IMR-90 (cell line): ENCODE results near the gene TTC7B. TPM values are rescaled to one million over a fixed set of nuclear protein-coding genes. Genes with fewer than 3 reads are reported as not detected.

Experiments used
- ATAC-seq: fragments of 200-7000 bp; cut with Tn5 transposase; 2 replicates; pipeline ENCODE4 v1.9.1; 2020; ENCODE audit warnings: low read depth, mild to moderate bottlenecking, moderate library complexity
- BruUV-seq: library from RNA; stranded (reverse); fragments of 400-500 nt; replicated peaks from 2 replicates; lab custom pipeline; 2021; lab: Mats Ljungman, UMichigan
- CTCF ChIA-PET: fragments of 300-600 bp; formaldehyde crosslinking; extraction: SDS; loops from one replicate; lab custom pipeline; 2021; ENCODE audit warnings: antibody characterized with exemption; lab: Yijun Ruan, JAX
- POLR2A ChIA-PET: fragments of 300-600 bp; sonication (Branson Sonifier 250); formaldehyde crosslinking; loops from one replicate; lab custom pipeline; 2022; ENCODE audit warnings: antibody characterized with exemption; ENCODE audit not compliant: unreplicated experiment; lab: Charles Lee
- DNase-seq: peaks from one replicate; pipeline ENCODE4 v3.0.0; 2013
- H2AFZ ChIP-seq: replicated peaks from 2 replicates; pipeline ENCODE3; 2013; ENCODE audit warnings: low read length, mild to moderate bottlenecking; ENCODE audit not compliant: poor library complexity
- H2AK5ac ChIP-seq: 2 replicates; pipeline ENCODE4 v1.6.1; 2013; ENCODE audit warnings: low read depth, low read length, inconsistent platforms
- H2AK9ac ChIP-seq: replicated peaks from 2 replicates; pipeline ENCODE3; 2013; ENCODE audit warnings: mild to moderate bottlenecking, low read depth, low read length, moderate library complexity; ENCODE audit not compliant: poor library complexity
- H2BK120ac ChIP-seq: 2 replicates; pipeline ENCODE4 v1.6.1; 2013; ENCODE audit warnings: low read depth, low read length, inconsistent platforms
- H2BK15ac ChIP-seq: 3 replicates; pipeline ENCODE4 v1.6.1; 2013; ENCODE audit warnings: low read depth, low read length, inconsistent platforms
- H2BK20ac ChIP-seq: 2 replicates; pipeline ENCODE4 v1.6.1; 2013; ENCODE audit warnings: low read depth, mild to moderate bottlenecking, inconsistent platforms, low read length, moderate library complexity
- H2BK5ac ChIP-seq: 2 replicates; pipeline ENCODE4 v1.6.1; 2013; ENCODE audit warnings: mild to moderate bottlenecking, low read depth, low read length, inconsistent platforms; ENCODE audit not compliant: poor library complexity, severe bottlenecking
- H3K14ac ChIP-seq: replicated peaks from 2 replicates; pipeline ENCODE4 v1.6.1; 2013; ENCODE audit warnings: low read depth, low read length, inconsistent platforms
- H3K18ac ChIP-seq: 2 replicates; pipeline ENCODE4 v1.6.1; 2013; ENCODE audit warnings: low read depth, low read length, control low read depth
- H3K23ac ChIP-seq: 2 replicates; pipeline ENCODE4 v1.6.1; 2013; ENCODE audit warnings: low read depth, low read length, inconsistent platforms
- H3K27ac ChIP-seq: 2 replicates; pipeline ENCODE4 v1.5.1; 2013; ENCODE audit warnings: mild to moderate bottlenecking, control low read depth, low read length; ENCODE audit not compliant: insufficient read depth
- H3K27me3 ChIP-seq: 2 replicates; pipeline ENCODE4 v1.6.1; 2013; ENCODE audit warnings: low read length; ENCODE audit not compliant: control insufficient read depth, insufficient read depth
- H3K36me3 ChIP-seq: 2 replicates; pipeline ENCODE4 v1.6.1; 2013; ENCODE audit warnings: low read length, mixed read lengths; ENCODE audit not compliant: control insufficient read depth, insufficient read depth
- H3K4ac ChIP-seq: 2 replicates; pipeline ENCODE4 v1.6.1; 2013; ENCODE audit warnings: low read depth, low read length, inconsistent platforms
- H3K4me1 ChIP-seq: 2 replicates; pipeline ENCODE4 v1.6.1; 2013; ENCODE audit warnings: low read length, mixed read lengths; ENCODE audit not compliant: control insufficient read depth, insufficient read depth
- H3K4me2 ChIP-seq: 2 replicates; pipeline ENCODE4 v1.6.1; 2013; ENCODE audit warnings: low read depth, mild to moderate bottlenecking, control low read depth, low read length, moderate library complexity
- H3K4me3 ChIP-seq: 2 replicates; pipeline ENCODE4 v1.5.1; 2013; ENCODE audit warnings: low read depth, mild to moderate bottlenecking, control low read depth, low read length, moderate library complexity; ENCODE audit not compliant: insufficient read depth
- H3K56ac ChIP-seq: 2 replicates; pipeline ENCODE4 v1.6.1; 2013; ENCODE audit warnings: low read length, inconsistent platforms; ENCODE audit not compliant: insufficient read depth; ENCODE audit errors: extremely low read depth
- H3K79me1 ChIP-seq, 2 experiments: 2 replicates each; pipeline ENCODE4 v1.6.1; 2013; ENCODE audit warnings: low read length in 2 of 2, inconsistent platforms in 1 of 2, low read depth in 1 of 2
- H3K9ac ChIP-seq: 2 replicates; pipeline ENCODE4 v1.6.1; 2013; ENCODE audit warnings: low read depth, low read length, control low read depth
- H3K9me1 ChIP-seq: 2 replicates; pipeline ENCODE4 v1.6.1; 2013; ENCODE audit warnings: low read length, inconsistent platforms; ENCODE audit not compliant: insufficient read depth
- H3K9me3 ChIP-seq: 2 replicates; pipeline ENCODE4 v1.6.1; 2013; ENCODE audit warnings: low read length; ENCODE audit not compliant: control insufficient read depth, insufficient read depth
- H4K20me1 ChIP-seq: 2 replicates; pipeline ENCODE4 v1.6.1; 2013; ENCODE audit warnings: low read length, inconsistent platforms; ENCODE audit not compliant: insufficient read depth
- H4K5ac ChIP-seq: 2 replicates; pipeline ENCODE4 v1.6.1; 2013; ENCODE audit warnings: mild to moderate bottlenecking, low read depth, low read length, control low read depth
- H4K8ac ChIP-seq, 2 experiments: 2 replicates each; pipeline ENCODE4 v1.6.1; 2013; ENCODE audit warnings: low read depth in 2 of 2, low read length in 2 of 2, control low read depth in 1 of 2, inconsistent platforms in 1 of 2
- H4K91ac ChIP-seq: 2 replicates; pipeline ENCODE4 v1.6.1; 2013; ENCODE audit warnings: low read depth, low read length, inconsistent platforms; ENCODE audit not compliant: insufficient read depth
- MAFK ChIP-seq: IDR thresholded peaks from 2 replicates; pipeline ENCODE4 v1.6.1; 2012; ENCODE audit warnings: low read depth, low read length, improper control_type of control experiment
- MXI1 ChIP-seq: IDR thresholded peaks from 2 replicates; pipeline ENCODE4 v1.6.1; 2012; ENCODE audit warnings: low read depth, mild to moderate bottlenecking, low read length, moderate library complexity, borderline replicate concordance
- POLR2A ChIP-seq: IDR thresholded peaks from 2 replicates; pipeline ENCODE4 v1.6.1; 2012; ENCODE audit warnings: mild to moderate bottlenecking, low read depth, low read length
- RAD21 ChIP-seq: IDR thresholded peaks from 2 replicates; pipeline ENCODE4 v1.6.1; 2012; ENCODE audit warnings: low read length, improper control_type of control experiment
- RFX5 ChIP-seq: IDR thresholded peaks from 2 replicates; pipeline ENCODE4 v1.8.0; 2012; ENCODE audit warnings: low read depth, mild to moderate bottlenecking, low read length, moderate library complexity
- WGBS, 2 experiments: methylation state at CpG; one replicate each; pipeline versions ENCODE4 v1.1.5 to v1.1.7; 2013; ENCODE audit warnings: missing lambda C conversion rate in 2 of 2; ENCODE audit not compliant: insufficient read length in 1 of 2; ENCODE audit errors: extremely low coverage in 2 of 2; 5-methylcytosine and 5-hydroxymethylcytosine counted together
- dilution Hi-C: fragments of 300-500 bp; cut with HindIII; formaldehyde crosslinking; loops from one replicate; pipeline ENCODE4 v1.14.3; 2018; ENCODE audit warnings: low sequenced_read_pairs; ENCODE audit not compliant: unreplicated experiment
- in situ Hi-C: fragments of 300-500 bp; cut with MboI; formaldehyde crosslinking; loops from 3 replicates; pipeline ENCODE4 v1.14.3; 2019; ENCODE audit warnings: low sequenced_read_pairs, inconsistent platforms, mixed read lengths
- intact Hi-C: fragments of 100-400 bp; cut with micrococcal nuclease; formaldehyde crosslinking; loops from 2 replicates; pipeline ENCODE4 v1.10.0; 2022
- polyA plus RNA-seq, 3 experiments: library from polyadenylated mRNA; depleted of rRNA; stranded (reverse); fragments of >200 nt; gene quantifications; 2 replicates each; pipeline ENCODE4 v1.2.3, GENCODE V29; 2012; ENCODE audit warnings: low replicate concordance in 1 of 3
- total RNA-seq: library from RNA; depleted of rRNA; stranded (reverse); fragments of >200 nt; gene quantifications from 2 replicates; pipeline ENCODE4 v1.2.3, GENCODE V29; 2012
- TF ChIP-seq, protein P1 (sequence below): fragments of 150-350 bp; IDR thresholded peaks from 2 replicates; pipeline ENCODE4 v1.6.1; 2017; ENCODE audit warnings: mild to moderate bottlenecking, antibody characterized with exemption, low read length, low read depth

TTC7B gene
- total and polyA plus RNA-seq, 2 of the 4 experiments (the other 2 are of a cell fraction), result 18.1 to 35.3 TPM

DNA sequence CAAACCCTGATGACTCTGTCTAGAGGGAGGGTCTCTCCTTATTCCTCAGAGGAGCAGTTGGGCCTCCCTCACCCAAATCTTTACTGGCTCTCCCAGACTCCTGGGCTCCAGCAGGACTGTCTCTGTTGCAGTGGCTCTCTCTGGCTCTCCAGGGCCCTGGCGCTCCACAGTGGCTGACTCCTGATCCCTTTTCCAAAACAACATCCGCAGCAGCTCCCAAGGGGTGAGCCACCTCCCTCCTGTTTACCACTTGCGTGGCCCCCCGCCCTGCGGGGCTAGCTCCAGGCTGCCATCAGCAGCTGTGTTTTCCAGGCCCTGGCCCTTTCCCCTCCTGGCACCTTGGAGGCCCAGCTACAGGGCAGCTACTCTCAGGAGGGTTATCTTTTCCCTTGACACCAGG is 295.9 kb downstream of the TTC7B start (continued):
- TF ChIP-seq, protein P1, sequence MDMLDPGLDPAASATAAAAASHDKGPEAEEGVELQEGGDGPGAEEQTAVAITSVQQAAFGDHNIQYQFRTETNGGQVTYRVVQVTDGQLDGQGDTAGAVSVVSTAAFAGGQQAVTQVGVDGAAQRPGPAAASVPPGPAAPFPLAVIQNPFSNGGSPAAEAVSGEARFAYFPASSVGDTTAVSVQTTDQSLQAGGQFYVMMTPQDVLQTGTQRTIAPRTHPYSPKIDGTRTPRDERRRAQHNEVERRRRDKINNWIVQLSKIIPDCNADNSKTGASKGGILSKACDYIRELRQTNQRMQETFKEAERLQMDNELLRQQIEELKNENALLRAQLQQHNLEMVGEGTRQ, result no peak
- TF ChIP-seq MAFK (no peak), MXI1 (no peak), RAD21 (no peak), POLR2A (no peak)

DNA sequence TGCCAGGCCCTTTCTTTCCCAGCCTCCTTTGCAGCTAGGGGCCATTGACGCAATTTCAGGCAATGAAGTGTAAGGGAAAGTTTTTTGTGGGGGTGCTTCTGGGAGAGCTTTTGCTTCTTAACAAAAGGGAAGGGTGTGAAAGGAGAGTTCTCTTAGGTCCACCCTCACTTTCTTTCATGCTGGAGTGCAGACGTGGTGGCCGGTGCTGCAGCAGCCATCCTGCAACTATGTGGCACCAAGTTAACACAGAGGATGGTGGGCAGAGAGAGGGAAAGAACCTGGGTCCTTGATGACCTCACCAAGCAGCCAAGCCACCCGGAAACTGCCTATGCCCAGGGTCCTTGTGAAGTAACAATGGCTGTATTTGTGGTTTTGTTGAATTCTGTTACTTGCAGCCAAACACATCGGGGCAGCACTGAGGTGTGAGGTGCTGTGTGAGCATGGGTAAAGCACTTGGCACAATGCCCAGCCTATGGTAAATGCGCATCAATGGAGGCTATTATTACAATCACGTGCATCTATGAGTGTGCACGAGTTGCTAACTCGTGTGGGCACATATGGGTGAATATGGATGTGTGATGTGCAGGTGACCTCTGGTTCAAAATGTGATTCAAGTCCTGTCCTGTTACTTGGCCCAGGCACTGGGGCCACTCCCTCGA is 296.8 kb downstream of the TTC7B start:
- Histone ChIP-seq H3K36me3 (no peaks in the 10 kb centered on the region), H3K79me1 (no peaks in the 10 kb centered on the region), H4K91ac (no peak overlapping the region), H3K9me3 (no peaks in the 10 kb centered on the region; the same call in 1 of the 2 replicates), H2AK9ac (no peak overlapping the region), H2BK5ac (no peak overlapping the region), H4K20me1 (no peaks in the 10 kb centered on the region; the same call in 1 of the 2 replicates), H3K4me3 (no peak overlapping the region), H2AK5ac (no peak overlapping the region), H2BK15ac (no peak overlapping the region), H3K4ac (no peak overlapping the region), H2BK20ac (no peak overlapping the region), H3K9me1 (peaks cover 5% of the 10 kb centered on the region), H3K18ac (no peak overlapping the region), H3K9ac (no peak overlapping the region), H3K4me1 (peaks cover 3% of the 10 kb centered on the region), H3K23ac (no peak overlapping the region), H3K56ac (no peak overlapping the region), H3K27me3 (peaks cover 14% of the 10 kb centered on the region; the same call in 1 of the 2 replicates), H2AFZ (no peak overlapping the region), H2BK120ac (no peak overlapping the region), H4K8ac (no peak overlapping the region), H3K14ac (no peak overlapping the region), H4K5ac (no peak overlapping the region), H3K4me2 (no peak overlapping the region), H3K27ac (no peak overlapping the region)
- BruUV-seq, result no TSS peak
- TF ChIP-seq RFX5 (no peak), RAD21 (no peak)
- ATAC-seq (no peak), DNase-seq (no peak)
- 93% methylated on average over 2 of the region's 10 CpGs; no CpG with 5 or more reads in 1 of the 2 experiments for WGBS, 2 experiments
- dilution Hi-C loops, result no loop called here
- intact Hi-C loops, result loop anchor here (1.0 to 5.0 kb wide), 2 partner anchors 120 to 217 kb away; no protein-coding TSS in a partner anchor
- in situ Hi-C loops, result no loop called here
- POLR2A ChIA-PET, result no interaction called here
- CTCF ChIA-PET, result no interaction called here
